HUES64 (cell line): ENCODE data around the gene UGGT2.
"Not testable (repeated sequence)": the region's sequence is repeated elsewhere in the genome, so short reads cannot be mapped to it uniquely, and the experiment has no call there.

Experiments
- H3K27ac ChIP-seq: 2 replicates; pipeline ENCODE4 v1.7.0; 2013; ENCODE audit warnings: low read depth, low read length, inconsistent platforms
- H3K27me3 ChIP-seq: 2 replicates; pipeline ENCODE4 v1.6.1; 2013; ENCODE audit warnings: mild to moderate bottlenecking, low read length; ENCODE audit not compliant: insufficient read depth
- H3K36me3 ChIP-seq: 2 replicates; pipeline ENCODE4 v1.6.1; 2013; ENCODE audit warnings: mild to moderate bottlenecking, low read length; ENCODE audit not compliant: insufficient read depth
- H3K4me1 ChIP-seq: 2 replicates; pipeline ENCODE4 v1.6.1; 2013; ENCODE audit warnings: mild to moderate bottlenecking, low read length, moderate library complexity; ENCODE audit not compliant: insufficient read depth
- H3K4me3 ChIP-seq: 2 replicates; pipeline ENCODE4 v1.5.1; 2013; ENCODE audit warnings: mild to moderate bottlenecking, low read length, moderate library complexity
- H3K9ac ChIP-seq: 2 replicates; pipeline ENCODE4 v1.6.1; 2013; ENCODE audit warnings: mild to moderate bottlenecking, low read depth, low read length
- H3K9me3 ChIP-seq: 2 replicates; pipeline ENCODE4 v1.6.1; 2013; ENCODE audit warnings: low read depth, low read length; ENCODE audit not compliant: insufficient read depth
- WGBS: fragments of 150-250, 120-280 bp; methylation state at CpG from one replicate; pipeline ENCODE4 v1.1.7; 2013; ENCODE audit warnings: missing lambda C conversion rate; 5-methylcytosine and 5-hydroxymethylcytosine counted together

The UGGT2 gene

GRCh38 chr13:96046449-96047126 is 6.6 kb downstream of the UGGT2 start:
- not testable (repeated sequence) for H3K27ac ChIP-seq, H3K4me3 ChIP-seq, H3K9ac ChIP-seq, H3K4me1 ChIP-seq, H3K27me3 ChIP-seq, H3K9me3 ChIP-seq, H3K36me3 ChIP-seq
- 95% methylated on average over 16 of the region's 16 CpGs for WGBS

GRCh38 chr13:96044238-96044637 is 9.0 kb downstream of the UGGT2 start:
- Histone ChIP-seq H3K27ac (no peak overlapping the region), H3K9me3 (peaks cover 7% of the 10 kb centered on the region; the same call in 1 of the 2 replicates), H3K4me1 (no peaks in the 10 kb centered on the region; the same call in none of the 2 replicates), H3K36me3 (no peaks in the 10 kb centered on the region; the same call in 1 of the 2 replicates), H3K9ac (no peak overlapping the region), H3K4me3 (no peak overlapping the region), H3K27me3 (no peaks in the 10 kb centered on the region)
- 100% methylated on average over 1 of the region's 1 CpG for WGBS

GRCh38 chr13:96041326-96042110 is 11.7 kb downstream of the UGGT2 start:
- no peak overlapping the region for H3K9ac ChIP-seq
- H3K27ac ChIP-seq: peak overlapping the region; percentile 74; the same call in 1 of the 2 replicates
- H3K27me3 ChIP-seq: no peaks in the 10 kb centered on the region
- no peak overlapping the region for H3K4me3 ChIP-seq
- peaks cover 3% of the 10 kb centered on the region; the same call in 1 of the 2 replicates for H3K9me3 ChIP-seq
- WGBS: 78% methylated on average over 4 of the region's 4 CpGs
- H3K4me1 ChIP-seq: no peaks in the 10 kb centered on the region; the same call in none of the 2 replicates
- no peaks in the 10 kb centered on the region; the same call in 1 of the 2 replicates for H3K36me3 ChIP-seq

- WGBS: 97% methylated on average over 1 of the region's 1 CpG
- H3K4me1 ChIP-seq: no peaks in the 10 kb centered on the region; the same call in 1 of the 2 replicates
- no peak overlapping the region for H3K4me3 ChIP-seq
- H3K27me3 ChIP-seq: no peaks in the 10 kb centered on the region
- no peak overlapping the region for H3K27ac ChIP-seq
- H3K9me3 ChIP-seq: peaks cover 11% of the 10 kb centered on the region; the same call in 1 of the 2 replicates
- peaks cover 6% of the 10 kb centered on the region; the same call in 1 of the 2 replicates for H3K36me3 ChIP-seq
- H3K9ac ChIP-seq: no peak overlapping the region
Measured at GRCh38 chr13:96036515-96036914, 16.7 kb downstream of the UGGT2 start.

- H3K4me3 ChIP-seq: no peak overlapping the region
- no peaks in the 10 kb centered on the region for H3K27me3 ChIP-seq
- WGBS: 94% methylated on average over 10 of the region's 10 CpGs
- H3K4me1 ChIP-seq: no peaks in the 10 kb centered on the region
- peaks cover 19% of the 10 kb centered on the region for H3K36me3 ChIP-seq
- H3K27ac ChIP-seq: no peak overlapping the region
- peaks cover 11% of the 10 kb centered on the region; the same call in 1 of the 2 replicates for H3K9me3 ChIP-seq
- H3K9ac ChIP-seq: no peak overlapping the region
Measured at GRCh38 chr13:96034662-96035061, 18.5 kb downstream of the UGGT2 start.

- 93% methylated on average over 12 of the region's 12 CpGs for WGBS
- H3K4me3 ChIP-seq: no peak overlapping the region
- peaks cover 26% of the 10 kb centered on the region for H3K36me3 ChIP-seq
- no peaks in the 10 kb centered on the region for H3K4me1 ChIP-seq
- H3K27me3 ChIP-seq: no peaks in the 10 kb centered on the region
- H3K27ac ChIP-seq: no peak overlapping the region
- no peak overlapping the region for H3K9ac ChIP-seq
- peaks cover 11% of the 10 kb centered on the region; the same call in 1 of the 2 replicates for H3K9me3 ChIP-seq
Measured at GRCh38 chr13:96033220-96034015, 19.8 kb downstream of the UGGT2 start.

- no peak overlapping the region for H3K27ac ChIP-seq
- no peak overlapping the region for H3K9ac ChIP-seq
- H3K4me3 ChIP-seq: no peak overlapping the region
- no peaks in the 10 kb centered on the region for H3K27me3 ChIP-seq
- peaks cover 26% of the 10 kb centered on the region for H3K36me3 ChIP-seq
- WGBS: 95% methylated on average over 2 of the region's 2 CpGs
- no peaks in the 10 kb centered on the region for H3K4me1 ChIP-seq
- peaks cover 11% of the 10 kb centered on the region; the same call in 1 of the 2 replicates for H3K9me3 ChIP-seq
Measured at GRCh38 chr13:96032717-96033116, 20.5 kb downstream of the UGGT2 start.

GRCh38 chr13:96029002-96029401 is 24.2 kb downstream of the UGGT2 start:
- WGBS: 95% methylated on average over 7 of the region's 7 CpGs
- 0 out of 2 replicates have a peak, but pooled peaks cover 4% of the 10 kb centered on the region for H3K9me3 ChIP-seq

GRCh38 chr13:96027496-96027895 is 25.7 kb downstream of the UGGT2 start:
- Histone ChIP-seq H3K27me3 (no peaks in the 10 kb centered on the region), H3K9ac (no peak overlapping the region), H3K9me3 (no peaks in the 10 kb centered on the region), H3K4me1 (no peaks in the 10 kb centered on the region), H3K27ac (no peak overlapping the region), H3K4me3 (no peak overlapping the region), H3K36me3 (peaks cover 40% of the 10 kb centered on the region)
- 92% methylated on average over 2 of the region's 2 CpGs for WGBS

More at GRCh38 chr13:96029002-96029401, 24.2 kb downstream of the UGGT2 start:
- Histone ChIP-seq H3K9ac (no peak overlapping the region), H3K27me3 (no peaks in the 10 kb centered on the region), H3K4me1 (no peaks in the 10 kb centered on the region), H3K4me3 (no peak overlapping the region), H3K27ac (no peak overlapping the region), H3K36me3 (peaks cover 33% of the 10 kb centered on the region)

GRCh38 chr13:96025283-96025682 is 27.9 kb downstream of the UGGT2 start:
- Histone ChIP-seq H3K27ac (no peak overlapping the region), H3K4me1 (0 out of 2 replicates have a peak, but pooled peaks cover 5% of the 10 kb centered on the region), H3K4me3 (no peak overlapping the region), H3K27me3 (no peaks in the 10 kb centered on the region), H3K9me3 (no peaks in the 10 kb centered on the region), H3K9ac (no peak overlapping the region), H3K36me3 (peaks cover 36% of the 10 kb centered on the region)
